ENCODE results near the gene SYT15. TPM values are rescaled to one million over a fixed set of nuclear protein-coding genes. Genes with fewer than 3 reads are reported as not detected.

SYT15 gene
- total RNA-seq, 1 experiment from 2014 or later: 1.6 TPM

- no peaks in the 10 kb centered on the region for H3K36me3 ChIP-seq (ENCODE audit: control insufficient read depth in 1 of 2, insufficient read depth in 2 of 2, low read length in 2 of 2)
- CTCF ChIA-PET: no interaction called here
- no peak for DNase-seq (ENCODE audit: low read depth, low spot score)
These were observed 18.5 kb upstream of the SYT15 start for GRCh38 chr10:46560381-46560780.

More at GRCh38 chr10:46560381-46560780, 18.5 kb upstream of the SYT15 start:
- H2AFZ ChIP-seq (ENCODE audit: low read depth, low read length, poor library complexity, severe bottlenecking): no peak overlapping the region
- no peak overlapping the region for H3K27ac ChIP-seq (ENCODE audit: low read depth, low read length)
- H3K27me3 ChIP-seq (ENCODE audit: insufficient read depth, low read length): peaks cover 5% of the 10 kb centered on the region; the same call in 1 of the 2 replicates
- no peak overlapping the region for H3K4me3 ChIP-seq (replicated peaks in 1 of 2; ENCODE audit: low read depth in 1 of 2, low read length in 2 of 2)
- H3K79me2 ChIP-seq (ENCODE audit: insufficient read depth, low read length): no peaks in the 10 kb centered on the region
- peaks cover 0 to 7% of the 10 kb centered on the region in 2 experiments; a peak in 1 of 4 replicates for H3K4me1 ChIP-seq (ENCODE audit: control insufficient read depth in 1 of 2, insufficient read depth in 2 of 2, low read length in 2 of 2)
- intact Hi-C loops (cut with micrococcal nuclease): no loop called here
- no peak for TF ChIP-seq ZBTB33 (IDR thresholded peaks at IDR 0.05; ENCODE audit: extremely low read depth, insufficient replicate concordance, low read length)
- TF ChIP-seq, protein P1, sequence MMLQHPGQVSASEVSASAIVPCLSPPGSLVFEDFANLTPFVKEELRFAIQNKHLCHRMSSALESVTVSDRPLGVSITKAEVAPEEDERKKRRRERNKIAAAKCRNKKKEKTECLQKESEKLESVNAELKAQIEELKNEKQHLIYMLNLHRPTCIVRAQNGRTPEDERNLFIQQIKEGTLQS (IDR thresholded peaks at IDR 0.05): no peak
- TF ChIP-seq REST (IDR thresholded peaks at IDR 0.05; ENCODE audit: low read depth): no peak
- no peak for TF ChIP-seq JUND (IDR thresholded peaks at IDR 0.05)
- no peak for TF ChIP-seq TCF7L2 (IDR thresholded peaks at IDR 0.05; ENCODE audit: borderline replicate concordance, extremely low read depth, insufficient read depth, insufficient read length)
- TF ChIP-seq RAD21 (IDR thresholded peaks at IDR 0.05; ENCODE audit: low read depth): no peak
- no peak for TF ChIP-seq POLR2AphosphoS5 (IDR thresholded peaks at IDR 0.05; ENCODE audit: low read depth, low read length)
- no peak for TF ChIP-seq SP1 (IDR thresholded peaks at IDR 0.05; ENCODE audit: low read depth)
- no peak for TF ChIP-seq SRF (IDR thresholded peaks at IDR 0.05; ENCODE audit: low read depth)
- TF ChIP-seq ELF1 (IDR thresholded peaks at IDR 0.05; ENCODE audit: borderline replicate concordance, low read depth): no peak
- BruUV-seq (replicated peaks): no TSS peak
- H4K20me1 ChIP-seq (ENCODE audit: insufficient read depth): no peaks in the 10 kb centered on the region
- H3K4me2 ChIP-seq (ENCODE audit: low read length): no peak overlapping the region
- POLR2A ChIA-PET: no interaction called here
- H3K9ac ChIP-seq (ENCODE audit: low read length): no peak overlapping the region
- ATAC-seq: no peak
- no peaks in the 10 kb centered on the region for H3K9me3 ChIP-seq (ENCODE audit: control insufficient read depth in 1 of 2, insufficient read depth in 1 of 2, low read depth in 1 of 2, low read length in 2 of 2)
- RAD21 ChIA-PET (ENCODE audit: low non-redundant PET in 1 of 2, low total read pairs in 2 of 2, uncharacterized antibody in 2 of 2, unreplicated experiment in 2 of 2): no interaction called here
- H3K9me2 ChIP-seq (ENCODE audit: insufficient read depth): no peaks in the 10 kb centered on the region

Measured in HCT116 (cell line).